Pancreas (tissue), 10 donors: ENCODE results near the gene CMAS. TPM values are rescaled to one million over a fixed set of nuclear protein-coding genes. Genes with fewer than 3 reads are reported as not detected.
"Not testable (repeated sequence)": the region's sequence is repeated elsewhere in the genome, so short reads cannot be mapped to it uniquely, and the experiment has no call there.

Source experiments
- ATAC-seq, 4 donors: fragments of 200-7000 bp; cut with Tn5 transposase; one replicate each; pipeline versions ENCODE4 v1.8.0 to v1.9.1; 2020; ENCODE audit warnings: mild to moderate bottlenecking in 4 of 4, moderate library complexity in 4 of 4
- DNase-seq, 6 donors: peaks; one replicate each; pipeline ENCODE4 v3.0.0-alpha.2; 2020
- FAIRE-seq: peaks from 2 replicates; lab custom pipeline; 2012; peaks lifted over from hg19 to GRCh38; lab: Jason Lieb, UNC
- H3K27ac ChIP-seq, 4 donors: fragments of 200-600 bp; sonication (generic); 1 replicate in 3 of 4; 2 replicates in 1 of 4; pipeline versions ENCODE4 v1.5.0 to v1.8.0; 2020
- H3K27me3 ChIP-seq, 4 donors: fragments of 200-600 bp; one replicate each; pipeline ENCODE4 v1.8.0; 2021
- H3K36me3 ChIP-seq, 3 donors: fragments of 200-600 bp; sonication (generic) in 1 of 3; one replicate each; pipeline versions ENCODE4 v1.5.0 to v1.8.0; 2020 to 2021
- H3K4me1 ChIP-seq, 3 donors: fragments of 200-600 bp; one replicate each; pipeline ENCODE4 v1.8.0; 2021
- H3K4me3 ChIP-seq, 4 donors: fragments of 200-600 bp; sonication (generic) in 2 of 4; one replicate each; pipeline versions ENCODE4 v1.5.0 to v1.8.0; 2020 to 2021
- H3K9me3 ChIP-seq, 4 donors: fragments of 200-600 bp; one replicate each; pipeline ENCODE4 v1.8.0; 2021
- WGBS, 2 donors: extraction: QIAGEN DNeasy Blood & Tissue Kit; methylation state at CpG; one replicate each; pipeline ENCODE4 v1.1.7; 2013; 5-methylcytosine and 5-hydroxymethylcytosine counted together
- intact Hi-C, 3 donors: fragments of 100-400 bp; cut with DNase I; formaldehyde crosslinking; loops; one replicate each; pipeline versions ENCODE4 v1.11.1 to v1.14.2; 2022
- polyA plus RNA-seq, 2 donors: library from polyadenylated mRNA; stranded (reverse); fragments of 200-250 nt; gene quantifications; one replicate each; pipeline ENCODE4 v1.2.3, GENCODE V29; 2013
- total RNA-seq, 6 donors: library from RNA; stranded (reverse); fragmentation: NEBNext Ultra II Directional in 4 of 6; extraction: Animal tissue kit (Norgen Biotek cat#: 25700) in 4 of 6; gene quantifications; one replicate each; pipeline versions ENCODE4 v1.2.1 to v1.2.4, GENCODE V29; 2021 to 2023
- TF ChIP-seq, protein P1 (sequence below), 4 donors: fragments of 200-600 bp; sonication (generic) in 3 of 4; IDR thresholded peaks; one replicate each; pipeline versions ENCODE4 v1.5.0 to v1.8.0; 2021; ENCODE audit warnings: antibody characterized with exemption in 4 of 4
- donor health status: healthy with polysubstance abuse.
- donor health status: DM: no; HTN: no; CAD: no; lungs with moderate emphysema.
- donor health status: DM: no; HTN: no; CAD: no.
- donor health status: control.
- donor health status: control.
- donor health status: Bipolar disorder and iron deficiency.
- donor health status: DM: yes; HTN: yes; CAD: no.
- donor health status: DM: no; HTN: no; CAD: no.
- donor health status: DM: no; HTN: no; CAD: no.
- donor health status: DM: yes; HTN: yes; CAD: no.

CMAS gene
- total and polyA plus RNA-seq, 8 donors: 10.9 to 23.6 (median 16.0) TPM

GRCh38 chr12:22084852-22085251, 38.8 kb downstream of the CMAS start:
- Histone ChIP-seq H3K9me3 (no peaks in the 10 kb centered on the region), H3K27ac (no peak overlapping the region), H3K36me3 (no peaks in the 10 kb centered on the region), H3K4me1 (no peaks in the 10 kb centered on the region), H3K27me3 (no peaks in the 10 kb centered on the region), H3K4me3 (no peak overlapping the region)
- WGBS, 2 donors: 61 to 81% methylated on average over 1 of the region's 1 CpG
- FAIRE-seq: no peak
- TF ChIP-seq, protein P1, sequence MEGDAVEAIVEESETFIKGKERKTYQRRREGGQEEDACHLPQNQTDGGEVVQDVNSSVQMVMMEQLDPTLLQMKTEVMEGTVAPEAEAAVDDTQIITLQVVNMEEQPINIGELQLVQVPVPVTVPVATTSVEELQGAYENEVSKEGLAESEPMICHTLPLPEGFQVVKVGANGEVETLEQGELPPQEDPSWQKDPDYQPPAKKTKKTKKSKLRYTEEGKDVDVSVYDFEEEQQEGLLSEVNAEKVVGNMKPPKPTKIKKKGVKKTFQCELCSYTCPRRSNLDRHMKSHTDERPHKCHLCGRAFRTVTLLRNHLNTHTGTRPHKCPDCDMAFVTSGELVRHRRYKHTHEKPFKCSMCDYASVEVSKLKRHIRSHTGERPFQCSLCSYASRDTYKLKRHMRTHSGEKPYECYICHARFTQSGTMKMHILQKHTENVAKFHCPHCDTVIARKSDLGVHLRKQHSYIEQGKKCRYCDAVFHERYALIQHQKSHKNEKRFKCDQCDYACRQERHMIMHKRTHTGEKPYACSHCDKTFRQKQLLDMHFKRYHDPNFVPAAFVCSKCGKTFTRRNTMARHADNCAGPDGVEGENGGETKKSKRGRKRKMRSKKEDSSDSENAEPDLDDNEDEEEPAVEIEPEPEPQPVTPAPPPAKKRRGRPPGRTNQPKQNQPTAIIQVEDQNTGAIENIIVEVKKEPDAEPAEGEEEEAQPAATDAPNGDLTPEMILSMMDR (IDR thresholded peaks at IDR 0.05): no peak
- DNase-seq: no peak
- ATAC-seq: no peak
- intact Hi-C loops: loop anchor here in 1 of 3 donors (10.0 kb wide), 1 partner anchor 360 kb away; no protein-coding TSS in a partner anchor

- no peaks in the 10 kb centered on the region for H3K9me3 ChIP-seq
- TF ChIP-seq, protein P1 (IDR thresholded peaks at IDR 0.05): no peak
- H3K4me1 ChIP-seq: no peaks in the 10 kb centered on the region
- H3K4me3 ChIP-seq: no peak overlapping the region
- DNase-seq: no peak
- H3K27ac ChIP-seq: no peak overlapping the region
- H3K27me3 ChIP-seq: no peaks in the 10 kb centered on the region
- no peak for ATAC-seq
- 60 to 78% methylated on average over 2 of the region's 2 CpGs for WGBS, 2 donors
- no peaks in the 10 kb centered on the region for H3K36me3 ChIP-seq
- FAIRE-seq: no peak
- intact Hi-C loops: loop anchor here in 1 of 3 donors (10.0 kb wide), 1 partner anchor 356 kb away; no protein-coding TSS in a partner anchor
Observed at GRCh38 chr12:22088886-22089285, 42.9 kb downstream of the CMAS start.

GRCh38 chr12:22089486-22089885, 43.5 kb downstream of the CMAS start:
- ATAC-seq: no peak
- intact Hi-C loops: loop anchor here in 1 of 3 donors (10.0 kb wide), 1 partner anchor 355 kb away; no protein-coding TSS in a partner anchor
- no peak for FAIRE-seq
- Histone ChIP-seq H3K4me3 (no peak overlapping the region), H3K9me3 (no peaks in the 10 kb centered on the region), H3K36me3 (no peaks in the 10 kb centered on the region), H3K27ac (no peak overlapping the region), H3K27me3 (no peaks in the 10 kb centered on the region), H3K4me1 (no peaks in the 10 kb centered on the region)
- TF ChIP-seq, protein P1 (IDR thresholded peaks at IDR 0.05): no peak
- no peak for DNase-seq
- 57 to 65% methylated on average over 2 of the region's 2 CpGs for WGBS, 2 donors

DNA sequence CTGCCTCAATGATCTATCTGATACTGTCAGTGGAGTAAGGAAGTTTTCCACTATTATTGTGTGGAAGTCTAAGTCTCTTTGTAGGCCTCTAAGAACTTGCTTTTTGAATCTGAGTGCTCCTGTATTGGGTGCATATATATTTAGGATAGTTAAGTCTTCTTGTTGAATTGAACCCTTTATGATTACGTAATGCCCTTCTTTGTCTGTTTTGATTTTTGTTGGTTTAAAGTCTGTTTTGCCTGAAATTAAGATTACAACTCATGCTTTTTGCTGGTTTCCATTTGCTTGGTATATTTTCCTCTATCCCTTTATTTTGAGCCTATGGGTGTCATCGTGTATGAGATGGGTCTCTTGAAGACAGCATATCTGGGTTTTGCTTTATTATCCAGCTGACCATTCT, 53.0 kb downstream of the CMAS start:
- intact Hi-C loops, DNase-seq: not testable (repeated sequence)

DNA sequence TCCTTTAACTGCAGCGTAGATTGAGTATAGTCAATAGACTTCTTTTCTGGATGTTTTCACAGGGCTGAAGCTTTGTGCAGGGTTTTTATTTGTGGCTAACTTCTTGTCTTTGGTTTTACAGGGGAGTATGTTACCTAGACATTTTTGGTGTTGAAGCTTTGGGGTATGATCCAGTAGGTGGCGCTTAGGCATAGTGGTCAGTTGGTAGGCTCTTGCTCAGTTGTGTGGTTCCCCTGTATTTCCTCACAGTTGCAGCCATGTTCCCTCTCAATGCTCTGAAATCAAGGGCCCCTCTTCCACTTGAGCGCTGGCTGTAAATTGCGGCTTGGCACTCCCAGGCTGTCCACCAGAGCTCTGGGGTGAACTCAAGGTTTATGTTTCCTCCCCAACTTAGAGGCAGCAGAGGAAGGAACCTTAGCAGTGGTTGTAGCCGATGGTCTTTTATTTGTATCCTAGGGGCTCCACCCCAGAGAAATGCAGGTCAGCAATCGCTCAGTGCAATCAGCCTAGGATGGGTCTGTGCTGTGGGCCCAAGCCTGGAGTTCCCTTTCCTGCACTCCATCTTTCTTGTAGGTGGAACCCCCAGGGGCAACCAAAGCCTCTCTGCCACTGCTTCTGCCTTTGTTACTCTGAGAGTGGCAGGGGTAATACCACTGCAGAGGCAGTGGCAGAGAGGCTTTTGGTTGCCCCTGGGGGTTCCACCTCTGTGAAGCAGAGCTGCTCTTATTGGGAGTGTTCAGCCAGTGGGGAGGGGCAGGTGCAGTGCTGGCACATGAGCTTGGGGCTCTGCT, 55.1 kb downstream of the CMAS start:
- WGBS, 2 donors: 56 to 63% methylated on average over 6 of the region's 6 CpGs
- Histone ChIP-seq H3K27ac (no peak overlapping the region), H3K9me3 (no peaks in the 10 kb centered on the region), H3K27me3 (no peaks in the 10 kb centered on the region), H3K36me3 (no peaks in the 10 kb centered on the region), H3K4me1 (no peaks in the 10 kb centered on the region), H3K4me3 (no peak overlapping the region)
- TF ChIP-seq, protein P1 (IDR thresholded peaks at IDR 0.05): peak in 3 of 4 donors; percentile 11 to 26 (median 23)
- intact Hi-C loops: no loop called here
- ATAC-seq: peak; percentile 28 to 83 (median 76)
- peak in 3 of 6 donors; percentile 7 to 41 (median 34) for DNase-seq
- FAIRE-seq: no peak

More for the DNA sequence above, 53.0 kb downstream of the CMAS start:
- not testable (repeated sequence) for H3K4me1 ChIP-seq, H3K4me3 ChIP-seq, H3K27ac ChIP-seq, ATAC-seq, H3K27me3 ChIP-seq, H3K9me3 ChIP-seq, FAIRE-seq, H3K36me3 ChIP-seq
- WGBS, 2 donors: 81 to 85% methylated on average over 2 of the region's 2 CpGs
